MCF 10A (cell line): ENCODE results near the gene CSF3. TPM values are rescaled to one million over a fixed set of nuclear protein-coding genes. Genes with fewer than 3 reads are reported as not detected.

ENCODE experiments used
- BruUV-seq: library from RNA; stranded (reverse); fragments of 400-500 nt; replicated peaks from 2 replicates; lab custom pipeline; 2021; lab: Mats Ljungman, UMichigan
- CTCF ChIA-PET: fragments of 300-600 bp; sonication (Branson Sonifier 250); formaldehyde crosslinking; extraction: SDS; loops from one replicate; lab custom pipeline; 2021; ENCODE audit warnings: antibody characterized with exemption, inconsistent platforms; lab: Yijun Ruan, JAX
- POLR2A ChIA-PET: fragments of 300-600, 350-650 bp; sonication (Branson Sonifier 250); formaldehyde crosslinking; extraction: SDS; loops from one replicate; lab custom pipeline; 2020; ENCODE audit warnings: antibody characterized with exemption, inconsistent platforms; lab: Yijun Ruan, JAX
- DNase-seq: peaks from one replicate; pipeline ENCODE4 v3.0.0-alpha.2; 2018; ENCODE audit not compliant: unreplicated experiment
- H3K27ac Mint-ChIP-seq: one replicate; pipeline ENCODE4 v1.8.0; 2022; ENCODE audit warnings: mild to moderate bottlenecking, low read depth, mixed read lengths; ENCODE audit not compliant: unreplicated experiment
- H3K27me3 Mint-ChIP-seq: one replicate; pipeline ENCODE4 v1.8.0; 2022; ENCODE audit warnings: mixed read lengths; ENCODE audit not compliant: insufficient read depth, unreplicated experiment
- H3K36me3 Mint-ChIP-seq: one replicate; pipeline ENCODE4 v1.8.0; 2022; ENCODE audit warnings: mild to moderate bottlenecking, moderate library complexity, mixed read lengths; ENCODE audit not compliant: insufficient read depth, unreplicated experiment
- H3K4me1 Mint-ChIP-seq: one replicate; pipeline ENCODE4 v1.8.0; 2022; ENCODE audit warnings: mixed read lengths; ENCODE audit not compliant: insufficient read depth, unreplicated experiment
- H3K4me3 Mint-ChIP-seq: one replicate; pipeline ENCODE4 v1.8.0; 2022; ENCODE audit warnings: mild to moderate bottlenecking, moderate library complexity, mixed read lengths; ENCODE audit not compliant: unreplicated experiment
- H3K9me3 Mint-ChIP-seq: one replicate; pipeline ENCODE4 v1.8.0; 2022; ENCODE audit warnings: mixed read lengths; ENCODE audit not compliant: unreplicated experiment
- intact Hi-C: fragments of 100-400 bp; cut with micrococcal nuclease; formaldehyde crosslinking; loops from 2 replicates; pipeline ENCODE4 v1.14.1; 2022
- total RNA-seq: library from RNA; stranded (reverse); gene quantifications from 2 replicates; pipeline ENCODE4 v1.2.3, GENCODE V29; 2022
- TF ChIP-seq, protein P1 (sequence below): fragments of 200-600 bp; IDR thresholded peaks from one replicate; pipeline ENCODE4 v1.8.0; 2022; ENCODE audit warnings: antibody characterized with exemption, mild to moderate bottlenecking; ENCODE audit not compliant: unreplicated experiment

CSF3 gene
- total RNA-seq, 1 experiment from 2014 or later, result 17.1 TPM

DNA sequence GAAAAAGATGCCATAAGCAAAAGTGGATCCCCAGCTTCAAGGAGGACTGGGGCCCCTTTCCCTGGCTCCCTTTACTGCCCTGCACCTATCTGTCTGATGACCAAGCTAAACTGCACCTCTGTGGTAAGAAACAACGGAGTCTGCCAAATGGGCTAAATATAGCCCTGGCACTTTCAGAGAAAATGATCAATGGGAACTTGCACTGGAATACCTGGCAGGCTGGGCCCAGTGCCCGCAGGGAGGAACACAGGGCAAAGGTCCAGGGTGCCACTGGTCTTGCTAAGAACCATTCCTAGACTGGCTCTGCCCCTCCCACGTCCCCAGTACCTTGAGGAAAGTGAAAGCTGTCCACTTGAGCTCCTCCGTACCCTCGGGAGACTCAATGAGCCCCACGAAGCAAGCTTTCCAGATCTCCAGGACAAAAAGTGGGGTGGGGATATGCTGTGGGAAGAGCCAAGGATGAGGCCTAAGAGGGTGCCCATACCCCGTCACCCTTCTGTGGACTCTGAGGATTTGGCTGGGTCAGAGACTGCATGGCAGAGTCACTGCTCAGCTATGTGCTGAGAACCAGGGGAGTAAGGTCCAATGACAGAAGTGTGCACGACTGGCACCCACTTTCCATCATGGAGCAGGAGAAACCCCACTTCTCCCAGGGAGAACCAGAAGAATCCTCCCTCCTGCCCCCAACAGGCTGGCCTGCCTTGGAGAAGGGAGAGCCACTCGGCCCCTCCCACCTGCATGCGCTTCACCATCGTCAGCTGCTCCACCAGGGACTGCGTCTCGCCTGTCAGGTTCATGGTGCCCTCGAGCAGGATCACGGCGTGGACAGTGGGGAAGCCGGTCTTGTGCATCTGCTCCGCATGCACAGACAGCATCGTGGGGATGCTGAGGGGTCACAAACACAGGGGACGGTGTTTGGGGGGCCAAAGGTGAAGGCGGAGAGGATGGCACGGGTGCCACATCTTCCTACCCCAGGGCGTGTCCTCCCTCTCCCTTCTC is 17.4 kb downstream of the CSF3 start:
- Mint-ChIP-seq H3K4me3 (no peak overlapping the region), H3K27me3 (no peaks in the 10 kb centered on the region), H3K9me3 (no peaks in the 10 kb centered on the region), H3K36me3 (peaks cover 63% of the 10 kb centered on the region), H3K27ac (no peak overlapping the region), H3K4me1 (peaks cover 5% of the 10 kb centered on the region)
- no TSS peak for BruUV-seq
- intact Hi-C loops, result no loop called here
- peak; percentile 42 for DNase-seq
- CTCF ChIA-PET, result interaction anchor here (0.5 to 9.3 kb wide), 7 partner anchors 19 to 336 kb away, joined by 3 to 237 read pairs (median 3); partner anchors contain the start of gene CSF3
- POLR2A ChIA-PET, result interaction anchor here (0.9 to 1.2 kb wide), 4 partner anchors 12 to 68 kb away, joined by 3 to 4 read pairs (median 3); partner anchors contain the start of gene NR1D1
- TF ChIP-seq, protein P1, sequence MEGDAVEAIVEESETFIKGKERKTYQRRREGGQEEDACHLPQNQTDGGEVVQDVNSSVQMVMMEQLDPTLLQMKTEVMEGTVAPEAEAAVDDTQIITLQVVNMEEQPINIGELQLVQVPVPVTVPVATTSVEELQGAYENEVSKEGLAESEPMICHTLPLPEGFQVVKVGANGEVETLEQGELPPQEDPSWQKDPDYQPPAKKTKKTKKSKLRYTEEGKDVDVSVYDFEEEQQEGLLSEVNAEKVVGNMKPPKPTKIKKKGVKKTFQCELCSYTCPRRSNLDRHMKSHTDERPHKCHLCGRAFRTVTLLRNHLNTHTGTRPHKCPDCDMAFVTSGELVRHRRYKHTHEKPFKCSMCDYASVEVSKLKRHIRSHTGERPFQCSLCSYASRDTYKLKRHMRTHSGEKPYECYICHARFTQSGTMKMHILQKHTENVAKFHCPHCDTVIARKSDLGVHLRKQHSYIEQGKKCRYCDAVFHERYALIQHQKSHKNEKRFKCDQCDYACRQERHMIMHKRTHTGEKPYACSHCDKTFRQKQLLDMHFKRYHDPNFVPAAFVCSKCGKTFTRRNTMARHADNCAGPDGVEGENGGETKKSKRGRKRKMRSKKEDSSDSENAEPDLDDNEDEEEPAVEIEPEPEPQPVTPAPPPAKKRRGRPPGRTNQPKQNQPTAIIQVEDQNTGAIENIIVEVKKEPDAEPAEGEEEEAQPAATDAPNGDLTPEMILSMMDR, result no peak

DNA sequence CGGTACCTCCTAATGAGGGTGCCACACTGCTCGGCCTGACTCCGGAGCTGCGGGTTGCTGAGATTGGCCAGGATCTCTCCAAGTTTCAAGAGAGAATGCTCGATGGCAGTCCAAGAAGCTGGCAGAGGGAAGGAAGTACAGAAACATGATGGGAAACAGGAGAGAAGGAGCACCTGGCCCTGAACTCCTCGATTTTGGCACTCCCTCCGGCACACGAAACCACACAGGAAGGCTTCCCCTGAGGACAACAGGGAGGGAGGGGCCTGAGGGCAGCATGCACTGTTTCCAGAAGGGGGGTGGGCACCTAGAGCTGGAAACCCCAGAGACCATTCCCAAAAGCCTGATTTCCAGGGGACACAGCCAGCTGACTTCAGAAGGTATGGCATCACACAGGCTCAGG is 18.1 kb downstream of the CSF3 start:
- Mint-ChIP-seq H3K36me3 (peaks cover 59% of the 10 kb centered on the region), H3K27me3 (no peaks in the 10 kb centered on the region), H3K9me3 (no peaks in the 10 kb centered on the region), H3K4me3 (no peak overlapping the region), H3K4me1 (peaks cover 5% of the 10 kb centered on the region), H3K27ac (no peak overlapping the region)
- DNase-seq, result no peak
- ChIA-PET POLR2A (interaction anchor here (1.0 kb wide), 1 partner anchor 53 kb away, joined by 3 read pairs; the partner anchor contains the start of gene PSMD3), CTCF (interaction anchor here (0.6 to 9.3 kb wide), 5 partner anchors 19 to 337 kb away, joined by 3 to 237 read pairs (median 4); partner anchors contain the start of gene CSF3)
- TF ChIP-seq, protein P1, result no peak
- intact Hi-C loops, result no loop called here
- BruUV-seq, result no TSS peak

DNA sequence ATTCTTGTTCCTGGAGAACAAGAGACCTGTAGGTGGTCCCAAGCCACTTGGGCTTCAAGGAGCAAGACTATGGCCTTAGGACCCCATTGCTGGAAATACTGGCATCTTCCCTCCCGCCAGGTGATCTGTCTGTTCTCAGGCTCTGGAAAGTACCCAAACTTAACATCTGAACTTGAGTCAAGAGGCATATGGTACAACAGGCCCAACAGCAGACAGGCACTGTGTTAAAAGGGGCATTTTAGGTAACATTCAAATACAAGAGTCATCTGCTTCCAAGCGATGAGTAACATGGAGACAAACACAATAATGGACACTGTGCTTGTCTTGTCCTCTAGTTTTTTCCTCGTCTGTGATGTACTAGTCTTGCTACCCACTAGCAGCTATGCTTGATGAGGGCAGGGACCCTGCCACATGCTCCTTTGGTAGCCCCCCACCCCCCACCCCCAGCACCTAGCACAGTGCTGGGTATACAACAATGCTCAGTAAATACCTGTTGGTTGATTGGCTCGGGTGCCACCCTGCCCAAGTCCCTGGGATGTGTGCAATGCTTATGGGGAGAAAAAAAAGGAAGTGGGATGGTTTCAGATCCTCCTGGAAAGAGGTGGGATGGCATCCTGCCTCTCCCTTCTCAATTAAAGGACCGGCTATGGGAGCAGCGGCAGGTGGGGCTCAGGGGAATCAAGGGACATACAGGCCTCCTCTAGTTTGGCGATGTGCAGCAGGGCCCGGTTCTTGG is 19.4 kb downstream of the CSF3 start:
- Mint-ChIP-seq H3K4me3 (no peak overlapping the region), H3K9me3 (no peaks in the 10 kb centered on the region), H3K4me1 (peaks cover 5% of the 10 kb centered on the region), H3K36me3 (peaks cover 49% of the 10 kb centered on the region), H3K27me3 (no peaks in the 10 kb centered on the region), H3K27ac (no peak overlapping the region)
- TF ChIP-seq, protein P1, result no peak
- POLR2A ChIA-PET, result interaction anchor here (1.0 kb wide), 2 partner anchors 20 to 54 kb away, joined by 3 read pairs; partner anchors contain the start of genes MED24 and PSMD3
- intact Hi-C loops, result no loop called here
- CTCF ChIA-PET, result interaction anchor here (0.7 to 2.0 kb wide), 4 partner anchors 17 to 100 kb away, joined by 3 to 13 read pairs (median 5); no protein-coding TSS in a partner anchor
- DNase-seq, result no peak
- no TSS peak for BruUV-seq
